ENCODE data around the gene ADGRF3. TPM values are rescaled to one million over a fixed set of nuclear protein-coding genes. Genes with fewer than 3 reads are reported as not detected.
A peak's percentile ranks its signal among the peaks of the same experiment; 100 is the strongest.

Gene ADGRF3
- total and polyA plus RNA-seq, 10 of the 15 experiments (the other 5 are each of a cell fraction or from before 2014, with no cell fraction given): 0.03 to 3.1 (median 0.84) TPM

- TF ChIP-seq HDGF (IDR thresholded peaks at IDR 0.05) (peak; percentile 68; the same call in 1 of the 2 replicates), ZBED1 (IDR thresholded peaks at IDR 0.05; ENCODE audit: borderline replicate concordance) (no peak), SP1 (IDR thresholded peaks at IDR 0.05; ENCODE audit: low read depth, low read length) (no peak), MEF2B (IDR thresholded peaks at IDR 0.05; ENCODE audit: partially characterized antibody, poor library complexity, severe bottlenecking) (peak; percentile 17), NBN (IDR thresholded peaks at IDR 0.05) (no peak; the same call in 1 of the 2 replicates), RFX5 (IDR thresholded peaks at IDR 0.05; ENCODE audit: low read depth, low read length) (no peak), ETV6 (conservative IDR thresholded peaks at IDR 0.05 in 1 of 2, IDR thresholded peaks at IDR 0.05 in 1 of 2; ENCODE audit: borderline replicate concordance in 1 of 2, low read depth in 1 of 2) (peak in 1 of 2 experiments; percentile 51; a peak in 1 of 4 replicates), HCFC1 (IDR thresholded peaks at IDR 0.05; ENCODE audit: low read length) (no peak), TAF1 (IDR thresholded peaks at IDR 0.05; ENCODE audit: borderline replicate concordance, low read depth, low read length) (no peak; the same call in 1 of the 2 replicates), MYC (IDR thresholded peaks at IDR 0.05; ENCODE audit: insufficient read depth, insufficient read length, insufficient replicate concordance, low read length, severe bottlenecking) (no peak), BCLAF1 (IDR thresholded peaks at IDR 0.05) (no peak), MLLT1 (IDR thresholded peaks at IDR 0.05) (no peak), CHD1 (IDR thresholded peaks at IDR 0.05; ENCODE audit: low read depth, low read length) (no peak), ZNF274 (IDR thresholded peaks at IDR 0.05; ENCODE audit: insufficient read depth, insufficient read length) (no peak), ZNF207 (IDR thresholded peaks at IDR 0.05; ENCODE audit: borderline replicate concordance) (no peak), POLR2AphosphoS5 (IDR thresholded peaks at IDR 0.05; ENCODE audit: low read length) (no peak), MTA2 (IDR thresholded peaks at IDR 0.05; ENCODE audit: low read depth) (0 out of 2 replicates have a peak, but pooled peaks have one; percentile 25), IKZF1 (conservative IDR thresholded peaks at IDR 0.05) (peak; percentile 46; the same call in 1 of the 2 replicates), TCF3 (IDR thresholded peaks at IDR 0.05; ENCODE audit: borderline replicate concordance, insufficient read depth, low read depth, low read length) (no peak), LARP7 (IDR thresholded peaks at IDR 0.05) (no peak), ZNF622 (IDR thresholded peaks at IDR 0.05) (no peak), ZNF687 (IDR thresholded peaks at IDR 0.05) (0 out of 2 replicates have a peak, but pooled peaks have one; percentile 20), MAX (IDR thresholded peaks at IDR 0.05; ENCODE audit: low read depth, low read length) (no peak)
These were observed 47.8 kb downstream of the ADGRF3 start (continued) for GRCh38 chr2:26298638-26299393.

Measured in GM12878 (cell line).